ENCODE results near the gene CASZ1. TPM values are rescaled to one million over a fixed set of nuclear protein-coding genes. Genes with fewer than 3 reads are reported as not detected.

CASZ1 gene
- total RNA-seq, 6 donors from 2014 or later: 39.7 to 112 (median 60.8) TPM

- WGBS, 2 donors: 90 to 95% methylated on average over 7 to 9 of the region's 10 CpGs
- no peak for ATAC-seq (ENCODE audit: low FRiP score in 2 of 2)
Observed at GRCh38 chr1:10830961-10831668, 34.7 kb upstream of the CASZ1 start.

GRCh38 chr1:10829965-10830515, 33.6 kb upstream of the CASZ1 start:
- no peak for DNase-seq
- TF ChIP-seq POLR2AphosphoS5 (IDR thresholded peaks at IDR 0.05): no peak
- no peak for TF ChIP-seq POLR2A (IDR thresholded peaks at IDR 0.05)
- no peak for TF ChIP-seq EP300 (IDR thresholded peaks at IDR 0.05)
- TF ChIP-seq, protein P1, sequence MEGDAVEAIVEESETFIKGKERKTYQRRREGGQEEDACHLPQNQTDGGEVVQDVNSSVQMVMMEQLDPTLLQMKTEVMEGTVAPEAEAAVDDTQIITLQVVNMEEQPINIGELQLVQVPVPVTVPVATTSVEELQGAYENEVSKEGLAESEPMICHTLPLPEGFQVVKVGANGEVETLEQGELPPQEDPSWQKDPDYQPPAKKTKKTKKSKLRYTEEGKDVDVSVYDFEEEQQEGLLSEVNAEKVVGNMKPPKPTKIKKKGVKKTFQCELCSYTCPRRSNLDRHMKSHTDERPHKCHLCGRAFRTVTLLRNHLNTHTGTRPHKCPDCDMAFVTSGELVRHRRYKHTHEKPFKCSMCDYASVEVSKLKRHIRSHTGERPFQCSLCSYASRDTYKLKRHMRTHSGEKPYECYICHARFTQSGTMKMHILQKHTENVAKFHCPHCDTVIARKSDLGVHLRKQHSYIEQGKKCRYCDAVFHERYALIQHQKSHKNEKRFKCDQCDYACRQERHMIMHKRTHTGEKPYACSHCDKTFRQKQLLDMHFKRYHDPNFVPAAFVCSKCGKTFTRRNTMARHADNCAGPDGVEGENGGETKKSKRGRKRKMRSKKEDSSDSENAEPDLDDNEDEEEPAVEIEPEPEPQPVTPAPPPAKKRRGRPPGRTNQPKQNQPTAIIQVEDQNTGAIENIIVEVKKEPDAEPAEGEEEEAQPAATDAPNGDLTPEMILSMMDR (IDR thresholded peaks at IDR 0.05): no peak
- H3K36me3 ChIP-seq: no peaks in the 10 kb centered on the region
- H3K4me3 ChIP-seq: no peak overlapping the region
- no peaks in the 10 kb centered on the region for H3K9me3 ChIP-seq
- H3K27me3 ChIP-seq: no peaks in the 10 kb centered on the region
- no peaks in the 10 kb centered on the region for H3K4me1 ChIP-seq
- no peak for ATAC-seq (ENCODE audit: low FRiP score in 2 of 2)
- WGBS, 2 donors: 63% methylated on average over 11 to 17 of the region's 17 CpGs
- H3K27ac ChIP-seq: no peak overlapping the region

More at GRCh38 chr1:10830961-10831668, 34.7 kb upstream of the CASZ1 start:
- H3K4me1 ChIP-seq: peaks cover 3 to 8% (median 6%) of the 10 kb centered on the region in 4 donors
- H3K4me3 ChIP-seq: no peak overlapping the region
- no peak overlapping the region for H3K27ac ChIP-seq
- no peak for TF ChIP-seq POLR2AphosphoS5 (IDR thresholded peaks at IDR 0.05)
- no peak for DNase-seq
- H3K9me3 ChIP-seq: no peaks in the 10 kb centered on the region
- peaks cover 0 to 9% (median 2%) of the 10 kb centered on the region in 4 donors for H3K27me3 ChIP-seq
- no peaks in the 10 kb centered on the region for H3K36me3 ChIP-seq

GRCh38 chr1:10829067-10829818, 32.8 kb upstream of the CASZ1 start:
- H3K27ac ChIP-seq: no peak overlapping the region
- no peak for ATAC-seq (ENCODE audit: low FRiP score in 2 of 2)
- no peaks in the 10 kb centered on the region for H3K4me1 ChIP-seq
- no peaks in the 10 kb centered on the region for H3K36me3 ChIP-seq
- no peak for TF ChIP-seq POLR2A (IDR thresholded peaks at IDR 0.05)
- TF ChIP-seq EP300 (IDR thresholded peaks at IDR 0.05): no peak
- TF ChIP-seq POLR2AphosphoS5 (IDR thresholded peaks at IDR 0.05): no peak
- TF ChIP-seq, protein P1 (IDR thresholded peaks at IDR 0.05): no peak
- no peak for DNase-seq
- WGBS, 2 donors: 78 to 84% methylated on average over 14 of the region's 14 CpGs
- H3K27me3 ChIP-seq: no peaks in the 10 kb centered on the region
- H3K4me3 ChIP-seq: no peak overlapping the region
- no peaks in the 10 kb centered on the region for H3K9me3 ChIP-seq

DNA sequence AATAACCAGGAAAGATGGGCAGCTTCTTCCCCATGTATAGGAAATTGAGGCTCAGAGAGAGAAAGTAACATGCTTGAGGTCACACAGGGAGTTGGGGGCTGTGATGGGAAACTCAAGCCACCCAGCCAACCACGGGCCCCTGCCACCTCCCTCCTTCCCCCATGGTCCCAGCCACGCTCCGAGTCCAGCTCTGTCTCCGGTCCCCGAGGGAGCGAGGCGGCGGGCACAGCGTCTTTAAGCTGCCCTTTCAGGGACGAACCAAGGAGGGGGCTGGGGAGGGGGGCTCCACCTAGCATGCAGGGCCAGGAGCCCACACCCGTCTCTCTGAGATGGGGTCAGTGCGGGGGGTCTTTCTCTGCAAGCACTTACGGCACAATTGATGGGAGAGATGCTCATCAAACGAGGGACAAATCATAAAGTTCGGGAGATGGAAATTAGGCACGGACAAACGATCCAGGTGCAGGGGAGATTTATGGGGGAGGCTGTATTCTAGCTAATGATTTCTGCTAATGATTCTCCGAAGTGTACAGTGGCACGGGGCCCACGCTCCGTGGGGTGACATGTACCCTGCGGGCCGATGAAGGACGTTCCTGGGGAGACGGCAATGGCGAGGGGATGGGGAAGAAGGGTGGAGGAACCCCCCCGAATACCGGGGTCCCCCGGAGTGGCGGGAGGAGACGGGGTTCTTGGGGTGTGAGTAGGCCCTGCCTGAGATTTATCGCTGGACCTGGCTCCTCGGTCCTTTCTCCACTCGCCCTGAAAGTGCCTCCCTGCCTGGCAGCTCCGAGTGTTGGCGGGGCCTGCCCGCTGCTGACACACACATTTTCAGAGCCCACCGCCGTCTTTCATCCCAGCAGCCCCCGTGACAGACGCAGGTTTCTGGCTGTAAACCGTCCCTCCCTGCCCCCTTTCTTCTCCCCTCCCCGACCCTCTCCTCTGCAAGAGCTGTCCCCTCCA, 31.2 kb upstream of the CASZ1 start:
- no peak for ATAC-seq (ENCODE audit: low FRiP score in 2 of 2)
- DNase-seq: no peak

More for the DNA sequence above, 31.2 kb upstream of the CASZ1 start:
- no peaks in the 10 kb centered on the region for H3K4me1 ChIP-seq
- TF ChIP-seq POLR2AphosphoS5 (IDR thresholded peaks at IDR 0.05) (no peak), EP300 (IDR thresholded peaks at IDR 0.05) (no peak), POLR2A (IDR thresholded peaks at IDR 0.05) (no peak)
- TF ChIP-seq, protein P1 (IDR thresholded peaks at IDR 0.05): no peak
- H3K9me3 ChIP-seq: no peaks in the 10 kb centered on the region
- no peak overlapping the region for H3K4me3 ChIP-seq
- H3K27ac ChIP-seq: no peak overlapping the region
- H3K27me3 ChIP-seq: no peaks in the 10 kb centered on the region
- WGBS, 2 donors: 80 to 86% methylated on average over 43 of the region's 43 CpGs
- no peaks in the 10 kb centered on the region for H3K36me3 ChIP-seq
